ENCODE data around the gene EGFLAM.

EGFLAM gene

GRCh38 chr5:38228914-38229313 is 29.4 kb upstream of the EGFLAM start:
- TF ChIP-seq CTCF (IDR thresholded peaks at IDR 0.05; ENCODE audit: low read length, missing control alignments) = no peak
- DNase-seq (ENCODE audit: low read depth) = no peak
- no peak overlapping the region for H3K4me3 ChIP-seq (replicated peaks; ENCODE audit: low read depth, low read length)

GRCh38 chr5:38234737-38235136 is 23.6 kb upstream of the EGFLAM start:
- TF ChIP-seq CTCF (IDR thresholded peaks at IDR 0.05; ENCODE audit: low read length, missing control alignments) = no peak
- no peak overlapping the region for H3K4me3 ChIP-seq (replicated peaks; ENCODE audit: low read depth, low read length)
- DNase-seq (ENCODE audit: low read depth) = no peak

GRCh38 chr5:38237681-38238080 is 20.7 kb upstream of the EGFLAM start:
- TF ChIP-seq CTCF (IDR thresholded peaks at IDR 0.05; ENCODE audit: low read length, missing control alignments) = no peak
- no peak for DNase-seq (ENCODE audit: low read depth)
- H3K4me3 ChIP-seq (replicated peaks; ENCODE audit: low read depth, low read length) = no peak overlapping the region

- no peak overlapping the region for H3K4me3 ChIP-seq (replicated peaks; ENCODE audit: low read depth, low read length)
- no peak for TF ChIP-seq CTCF (IDR thresholded peaks at IDR 0.05; ENCODE audit: low read length, missing control alignments)
- no peak for DNase-seq (ENCODE audit: low read depth)
Measured at GRCh38 chr5:38240212-38240611, 18.1 kb upstream of the EGFLAM start.

DNA sequence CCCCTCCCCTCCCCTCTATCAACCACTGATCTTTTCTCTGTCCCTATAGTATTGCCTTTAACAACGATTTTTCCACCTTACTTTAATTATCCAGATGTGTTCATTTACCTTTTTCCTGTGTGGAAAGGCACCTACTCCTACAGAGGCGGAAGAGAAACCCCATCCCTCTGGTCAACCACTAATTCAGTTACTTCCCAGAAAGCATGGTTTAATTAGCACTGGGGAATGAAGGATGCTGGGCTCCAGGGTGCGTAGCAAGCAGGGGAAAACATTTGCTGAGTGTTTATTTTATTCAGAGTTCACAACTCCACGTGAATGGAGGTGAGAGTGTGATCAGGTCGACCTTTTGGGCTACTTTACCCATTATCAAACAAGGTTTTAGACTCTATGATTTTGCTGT is 16.7 kb upstream of the EGFLAM start:
- no peak for DNase-seq (ENCODE audit: low read depth)
- no peak overlapping the region for H3K4me3 ChIP-seq (replicated peaks; ENCODE audit: low read depth, low read length)
- TF ChIP-seq CTCF (IDR thresholded peaks at IDR 0.05; ENCODE audit: low read length, missing control alignments) = no peak

GRCh38 chr5:38245307-38245706 is 13.1 kb upstream of the EGFLAM start:
- no peak overlapping the region for H3K4me3 ChIP-seq (replicated peaks; ENCODE audit: low read depth, low read length)
- no peak for TF ChIP-seq CTCF (IDR thresholded peaks at IDR 0.05; ENCODE audit: low read length, missing control alignments)
- DNase-seq (ENCODE audit: low read depth) = no peak

- H3K4me3 ChIP-seq (replicated peaks; ENCODE audit: low read depth, low read length) = no peak overlapping the region
- no peak for TF ChIP-seq CTCF (IDR thresholded peaks at IDR 0.05; ENCODE audit: low read length, missing control alignments)
- DNase-seq (ENCODE audit: low read depth) = no peak
Measured at GRCh38 chr5:38249301-38249700, 9.1 kb upstream of the EGFLAM start.
